Omental fat pad (tissue), 4 donors: ENCODE measurements around the gene NUDT2. TPM values are rescaled to one million over a fixed set of nuclear protein-coding genes. Genes with fewer than 3 reads are reported as not detected.
A peak's percentile ranks its signal among the peaks of the same experiment; 100 is the strongest.

Source experiments
- ATAC-seq: fragments of 150-250 bp; one replicate; pipeline ENCODE4 v1.9.1; 2016; ENCODE audit warnings: mild to moderate bottlenecking, moderate library complexity; ENCODE audit not compliant: low FRiP score
- DNase-seq: peaks from one replicate; pipeline ENCODE4 v3.0.0-alpha.2; 2019; ENCODE audit warnings: low spot score
- total RNA-seq, 4 donors: library from RNA; depleted of rRNA; stranded (reverse); fragments of >200 nt; gene quantifications; one replicate each; pipeline ENCODE4 v1.1.0, GENCODE V29; 2016
- TF ChIP-seq, protein P1 (sequence below), 3 donors: fragments of 450-650 bp; IDR thresholded peaks; one replicate each; pipeline ENCODE4 v1.5.1; 2016 to 2017; ENCODE audit warnings: antibody characterized with exemption in 3 of 3, mild to moderate bottlenecking in 3 of 3, moderate library complexity in 2 of 3

The NUDT2 gene
- total RNA-seq, 4 donors from 2014 or later: 6.6 to 30.4 (median 19.1) TPM

DNA sequence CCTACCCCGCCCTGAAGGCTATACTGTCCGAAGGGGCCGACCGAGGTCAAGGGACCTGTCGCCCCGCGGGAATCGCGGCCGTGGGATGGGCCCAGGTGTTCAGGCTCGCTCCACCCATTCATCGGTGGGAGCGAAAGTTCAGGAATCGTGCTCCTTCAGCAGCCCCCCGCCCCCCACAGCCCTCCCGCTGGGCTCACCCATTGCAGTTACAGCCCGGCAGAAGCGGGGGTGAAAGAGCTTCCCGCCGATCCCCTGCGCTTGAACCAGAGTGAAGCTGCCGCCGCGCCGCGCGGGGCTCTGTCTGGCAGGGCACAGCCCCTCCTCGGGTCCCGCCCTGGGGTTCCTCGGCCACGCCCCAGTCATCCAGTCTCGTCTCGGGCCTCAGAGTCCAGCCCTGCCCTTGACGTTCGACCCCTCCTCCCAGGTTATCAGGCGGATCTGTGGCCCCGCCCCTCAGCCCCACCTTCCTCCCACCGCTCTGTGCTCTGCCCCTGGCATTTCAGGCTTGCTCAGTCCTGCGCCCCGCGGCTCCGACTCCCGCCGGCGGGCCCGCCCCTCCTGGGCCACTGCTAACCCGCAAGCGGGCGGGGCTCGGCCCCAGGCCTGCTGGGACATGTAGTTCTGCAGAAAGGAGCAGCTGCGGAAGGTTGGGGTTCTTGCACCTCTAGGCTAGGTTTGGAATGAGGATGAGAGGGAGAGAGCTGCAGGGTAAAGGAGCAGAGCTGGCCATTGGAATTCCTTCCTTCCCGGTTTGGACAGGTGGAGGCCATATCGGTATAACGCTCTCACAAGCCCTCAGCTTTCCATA, 47.4 kb downstream of the NUDT2 start, which contains the start of gene MYORG:
Gene MYORG (minus strand): TSS at position 303 of the 808 bp plus-strand sequence. CDS start 3,955 bp downstream, outside the sequence.
- ATAC-seq: peak; percentile 80
- TF ChIP-seq, protein P1, sequence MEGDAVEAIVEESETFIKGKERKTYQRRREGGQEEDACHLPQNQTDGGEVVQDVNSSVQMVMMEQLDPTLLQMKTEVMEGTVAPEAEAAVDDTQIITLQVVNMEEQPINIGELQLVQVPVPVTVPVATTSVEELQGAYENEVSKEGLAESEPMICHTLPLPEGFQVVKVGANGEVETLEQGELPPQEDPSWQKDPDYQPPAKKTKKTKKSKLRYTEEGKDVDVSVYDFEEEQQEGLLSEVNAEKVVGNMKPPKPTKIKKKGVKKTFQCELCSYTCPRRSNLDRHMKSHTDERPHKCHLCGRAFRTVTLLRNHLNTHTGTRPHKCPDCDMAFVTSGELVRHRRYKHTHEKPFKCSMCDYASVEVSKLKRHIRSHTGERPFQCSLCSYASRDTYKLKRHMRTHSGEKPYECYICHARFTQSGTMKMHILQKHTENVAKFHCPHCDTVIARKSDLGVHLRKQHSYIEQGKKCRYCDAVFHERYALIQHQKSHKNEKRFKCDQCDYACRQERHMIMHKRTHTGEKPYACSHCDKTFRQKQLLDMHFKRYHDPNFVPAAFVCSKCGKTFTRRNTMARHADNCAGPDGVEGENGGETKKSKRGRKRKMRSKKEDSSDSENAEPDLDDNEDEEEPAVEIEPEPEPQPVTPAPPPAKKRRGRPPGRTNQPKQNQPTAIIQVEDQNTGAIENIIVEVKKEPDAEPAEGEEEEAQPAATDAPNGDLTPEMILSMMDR (IDR thresholded peaks at IDR 0.05): no peak
- peak; percentile 63 for DNase-seq

DNA sequence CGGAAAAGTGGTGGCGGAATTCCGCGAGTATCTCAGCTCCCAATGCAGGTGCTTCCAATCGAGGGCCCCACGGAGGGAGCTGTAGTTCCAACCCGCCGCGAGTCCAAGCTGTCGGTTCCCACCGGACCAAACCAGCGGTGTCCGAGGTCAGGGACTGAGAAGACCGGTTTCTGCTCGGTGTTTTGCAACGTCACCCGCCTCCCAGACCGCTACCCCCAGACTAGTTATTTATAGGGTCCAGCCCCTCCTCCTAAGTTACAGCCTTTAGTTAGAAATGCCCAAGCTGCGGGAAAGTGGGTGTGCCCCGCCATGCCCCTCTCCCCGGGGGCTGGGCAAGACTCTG, 48.0 kb downstream of the NUDT2 start:
- DNase-seq: peak; percentile 16
- ATAC-seq: no peak
- TF ChIP-seq, protein P1 (IDR thresholded peaks at IDR 0.05): no peak

- TF ChIP-seq, protein P1 (IDR thresholded peaks at IDR 0.05): no peak
- DNase-seq (peak; percentile 16), ATAC-seq (no peak)
Observed at GRCh38 chr9:34378376-34379060, 49.1 kb downstream of the NUDT2 start.

GRCh38 chr9:34379334-34380033, 50.1 kb downstream of the NUDT2 start:
- peak; percentile 79 for DNase-seq
- ATAC-seq: peak; percentile 67
- TF ChIP-seq, protein P1 (IDR thresholded peaks at IDR 0.05): peak in 2 of 3 donors; percentile 91

GRCh38 chr9:34380034-34380510, 50.7 kb downstream of the NUDT2 start:
- peak; percentile 16 for DNase-seq
- ATAC-seq: no peak
- TF ChIP-seq, protein P1 (IDR thresholded peaks at IDR 0.05): no peak

DNA sequence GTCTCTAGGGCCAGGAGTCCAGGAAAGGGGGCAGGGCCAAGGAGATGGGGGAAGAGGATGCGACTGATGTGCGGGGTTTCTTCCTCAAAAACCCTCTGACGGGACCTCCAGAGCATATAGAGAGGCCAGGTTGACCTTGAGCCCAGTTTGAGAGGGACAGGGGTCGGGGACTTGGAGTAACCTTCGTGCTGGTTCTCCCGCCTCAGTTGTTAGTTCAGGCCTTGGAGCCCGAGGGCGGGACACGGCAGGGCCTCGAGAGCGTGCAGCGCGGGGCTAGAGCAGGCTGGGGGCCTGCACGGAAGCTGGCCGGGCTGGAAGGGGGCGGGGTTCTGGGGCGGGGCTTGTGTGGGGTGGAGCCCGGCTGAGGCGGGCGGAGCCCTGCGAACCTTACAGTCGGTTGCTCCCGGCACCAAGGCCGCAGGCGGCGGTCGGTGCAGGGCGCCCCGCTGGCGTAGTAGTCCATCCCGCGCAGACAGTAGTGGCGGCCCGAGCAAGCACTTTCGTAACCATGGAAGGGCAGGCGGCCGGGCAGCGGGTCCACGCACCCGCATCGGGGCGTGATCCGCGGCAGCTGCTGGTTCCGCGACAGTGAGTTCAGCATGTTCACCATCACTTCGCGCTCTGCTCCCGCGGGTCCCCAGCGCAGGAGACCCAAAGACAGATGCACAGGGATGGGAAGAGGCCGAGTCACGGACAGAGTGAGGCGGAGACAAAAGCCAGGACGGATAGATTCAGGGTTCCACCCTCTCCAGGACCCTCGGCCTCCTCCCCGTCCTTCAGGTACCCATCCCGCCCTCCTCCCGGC, 51.3 kb downstream of the NUDT2 start:
- TF ChIP-seq, protein P1 (IDR thresholded peaks at IDR 0.05): no peak
- DNase-seq (peak; percentile 42), ATAC-seq (peak; percentile 77)
